ENCODE measurements around the gene RFX7.

Gene RFX7

DNA sequence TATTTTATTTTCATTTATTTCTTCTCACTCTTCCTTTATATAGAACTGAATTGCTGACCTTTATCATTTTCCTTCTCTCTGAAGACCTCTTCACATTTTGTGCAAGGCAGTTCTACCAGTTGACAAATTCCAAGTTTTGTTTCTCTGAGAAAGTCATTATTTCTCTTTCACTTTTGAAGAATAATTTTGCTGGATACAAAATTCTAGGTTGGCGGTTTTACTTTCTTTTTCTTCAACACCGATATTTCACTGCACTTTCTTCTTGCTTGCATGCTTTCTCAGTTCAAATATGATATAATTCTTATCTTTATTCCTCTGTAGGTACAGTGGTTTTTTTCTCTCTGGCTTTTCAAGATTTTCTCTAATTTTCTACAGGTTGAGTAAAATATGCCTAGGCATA is 15.9 kb downstream of the RFX7 start:
- TF ChIP-seq TAF1 (IDR thresholded peaks at IDR 0.05; ENCODE audit: borderline replicate concordance, insufficient read depth, low read length): no peak
- no peak for TF ChIP-seq POLR2AphosphoS5 (IDR thresholded peaks at IDR 0.05; ENCODE audit: low read depth, low read length)
- TF ChIP-seq SIN3A (IDR thresholded peaks at IDR 0.05; ENCODE audit: borderline replicate concordance, insufficient read depth, low read length): no peak
- TF ChIP-seq, protein P1, sequence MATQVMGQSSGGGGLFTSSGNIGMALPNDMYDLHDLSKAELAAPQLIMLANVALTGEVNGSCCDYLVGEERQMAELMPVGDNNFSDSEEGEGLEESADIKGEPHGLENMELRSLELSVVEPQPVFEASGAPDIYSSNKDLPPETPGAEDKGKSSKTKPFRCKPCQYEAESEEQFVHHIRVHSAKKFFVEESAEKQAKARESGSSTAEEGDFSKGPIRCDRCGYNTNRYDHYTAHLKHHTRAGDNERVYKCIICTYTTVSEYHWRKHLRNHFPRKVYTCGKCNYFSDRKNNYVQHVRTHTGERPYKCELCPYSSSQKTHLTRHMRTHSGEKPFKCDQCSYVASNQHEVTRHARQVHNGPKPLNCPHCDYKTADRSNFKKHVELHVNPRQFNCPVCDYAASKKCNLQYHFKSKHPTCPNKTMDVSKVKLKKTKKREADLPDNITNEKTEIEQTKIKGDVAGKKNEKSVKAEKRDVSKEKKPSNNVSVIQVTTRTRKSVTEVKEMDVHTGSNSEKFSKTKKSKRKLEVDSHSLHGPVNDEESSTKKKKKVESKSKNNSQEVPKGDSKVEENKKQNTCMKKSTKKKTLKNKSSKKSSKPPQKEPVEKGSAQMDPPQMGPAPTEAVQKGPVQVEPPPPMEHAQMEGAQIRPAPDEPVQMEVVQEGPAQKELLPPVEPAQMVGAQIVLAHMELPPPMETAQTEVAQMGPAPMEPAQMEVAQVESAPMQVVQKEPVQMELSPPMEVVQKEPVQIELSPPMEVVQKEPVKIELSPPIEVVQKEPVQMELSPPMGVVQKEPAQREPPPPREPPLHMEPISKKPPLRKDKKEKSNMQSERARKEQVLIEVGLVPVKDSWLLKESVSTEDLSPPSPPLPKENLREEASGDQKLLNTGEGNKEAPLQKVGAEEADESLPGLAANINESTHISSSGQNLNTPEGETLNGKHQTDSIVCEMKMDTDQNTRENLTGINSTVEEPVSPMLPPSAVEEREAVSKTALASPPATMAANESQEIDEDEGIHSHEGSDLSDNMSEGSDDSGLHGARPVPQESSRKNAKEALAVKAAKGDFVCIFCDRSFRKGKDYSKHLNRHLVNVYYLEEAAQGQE (IDR thresholded peaks at IDR 0.05; ENCODE audit: insufficient read depth in 1 of 2, low read depth in 2 of 2, low read length in 2 of 2): no peak
- no peak for TF ChIP-seq FOXP2 (optimal IDR thresholded peaks at IDR 0.05; ENCODE audit: borderline replicate concordance, extremely low read depth, extremely low read length, insufficient read depth)

DNA sequence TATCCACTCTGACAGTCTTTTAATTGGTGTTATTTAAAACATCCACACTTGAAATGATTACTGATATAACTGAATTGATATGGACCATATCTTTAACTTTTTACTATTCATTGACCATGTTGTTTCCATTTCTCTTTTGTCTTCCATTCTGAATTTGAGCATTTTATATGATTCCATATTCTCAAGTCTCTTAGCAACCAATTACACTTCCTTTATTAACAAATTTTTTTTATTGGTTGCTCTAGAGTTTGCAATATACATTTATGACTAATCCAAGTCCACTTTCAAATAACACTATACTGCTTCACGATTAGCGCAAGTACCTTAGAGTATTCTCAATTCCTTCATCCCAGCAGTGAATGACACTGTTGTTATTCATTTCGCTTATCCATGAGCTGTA is 16.4 kb downstream of the RFX7 start:
- TF ChIP-seq FOXP2 (optimal IDR thresholded peaks at IDR 0.05; ENCODE audit: borderline replicate concordance, extremely low read depth, extremely low read length, insufficient read depth) (no peak), TAF1 (IDR thresholded peaks at IDR 0.05; ENCODE audit: borderline replicate concordance, insufficient read depth, low read length) (no peak), SIN3A (IDR thresholded peaks at IDR 0.05; ENCODE audit: borderline replicate concordance, insufficient read depth, low read length) (no peak), POLR2AphosphoS5 (IDR thresholded peaks at IDR 0.05; ENCODE audit: low read depth, low read length) (no peak)
- TF ChIP-seq, protein P1 (IDR thresholded peaks at IDR 0.05; ENCODE audit: insufficient read depth in 1 of 2, low read depth in 2 of 2, low read length in 2 of 2): no peak

DNA sequence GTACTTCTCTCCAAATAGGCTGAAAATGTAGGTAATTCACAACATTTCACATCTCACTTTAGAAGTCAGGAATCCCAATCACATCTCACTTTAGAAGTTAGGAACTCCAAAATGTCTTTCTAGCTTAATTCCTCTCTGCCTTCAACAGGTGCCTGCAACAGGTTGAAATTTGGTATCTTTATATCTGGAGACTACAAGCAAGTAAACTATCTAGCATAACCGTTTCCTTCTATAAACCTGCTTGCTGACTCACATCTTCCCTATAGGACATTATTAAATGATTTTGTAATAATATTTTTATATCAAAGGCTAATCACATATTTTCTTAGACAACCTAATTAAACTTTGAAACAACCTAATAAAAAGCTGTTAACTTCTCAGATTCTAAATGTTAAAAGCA is 18.2 kb downstream of the RFX7 start:
- TF ChIP-seq FOXP2 (optimal IDR thresholded peaks at IDR 0.05; ENCODE audit: borderline replicate concordance, extremely low read depth, extremely low read length, insufficient read depth): no peak
- no peak for TF ChIP-seq POLR2AphosphoS5 (IDR thresholded peaks at IDR 0.05; ENCODE audit: low read depth, low read length)

- TF ChIP-seq POLR2AphosphoS5 (IDR thresholded peaks at IDR 0.05; ENCODE audit: low read depth, low read length): no peak
- TF ChIP-seq TAF1 (IDR thresholded peaks at IDR 0.05; ENCODE audit: borderline replicate concordance, insufficient read depth, low read length): no peak
- no peak for TF ChIP-seq SIN3A (IDR thresholded peaks at IDR 0.05; ENCODE audit: borderline replicate concordance, insufficient read depth, low read length)
Measured at GRCh38 chr15:56222302-56222701, 21.4 kb downstream of the RFX7 start.

GRCh38 chr15:56217341-56217740 is 26.3 kb downstream of the RFX7 start:
- TF ChIP-seq SIN3A (IDR thresholded peaks at IDR 0.05; ENCODE audit: borderline replicate concordance, insufficient read depth, low read length) (no peak), TAF1 (IDR thresholded peaks at IDR 0.05; ENCODE audit: borderline replicate concordance, insufficient read depth, low read length) (no peak), POLR2AphosphoS5 (IDR thresholded peaks at IDR 0.05; ENCODE audit: low read depth, low read length) (no peak), FOXP2 (optimal IDR thresholded peaks at IDR 0.05; ENCODE audit: borderline replicate concordance, extremely low read depth, extremely low read length, insufficient read depth) (no peak)
- TF ChIP-seq, protein P1 (IDR thresholded peaks at IDR 0.05; ENCODE audit: insufficient read depth in 1 of 2, low read depth in 2 of 2, low read length in 2 of 2): no peak

DNA sequence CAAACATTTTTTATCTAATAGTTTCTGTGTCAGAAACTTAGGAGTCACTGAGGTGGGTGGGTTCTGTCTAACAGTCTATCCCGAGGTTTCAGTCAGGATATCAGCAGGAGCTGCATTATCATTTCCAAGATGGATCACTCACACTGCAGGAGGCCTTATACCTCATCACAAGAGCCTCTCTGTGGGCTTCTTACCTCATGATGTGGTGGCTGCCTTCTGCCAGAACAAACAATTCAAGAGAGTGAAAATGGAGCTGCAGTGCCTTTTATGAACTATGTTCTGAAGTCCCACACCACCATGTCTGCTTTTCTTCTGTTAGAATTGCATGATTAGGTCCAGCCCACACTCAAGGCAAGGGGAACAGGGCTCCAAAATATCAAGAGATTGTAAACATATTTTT is 27.9 kb downstream of the RFX7 start:
- no peak for TF ChIP-seq SIN3A (IDR thresholded peaks at IDR 0.05; ENCODE audit: borderline replicate concordance, insufficient read depth, low read length)
- no peak for TF ChIP-seq TAF1 (IDR thresholded peaks at IDR 0.05; ENCODE audit: borderline replicate concordance, insufficient read depth, low read length)
- no peak for TF ChIP-seq FOXP2 (optimal IDR thresholded peaks at IDR 0.05; ENCODE audit: borderline replicate concordance, extremely low read depth, extremely low read length, insufficient read depth)
- no peak for TF ChIP-seq POLR2AphosphoS5 (IDR thresholded peaks at IDR 0.05; ENCODE audit: low read depth, low read length)
- TF ChIP-seq, protein P1 (IDR thresholded peaks at IDR 0.05; ENCODE audit: insufficient read depth in 1 of 2, low read depth in 2 of 2, low read length in 2 of 2): no peak
